Measurements from ENCODE around the gene DSCAM. TPM values are rescaled to one million over a fixed set of nuclear protein-coding genes. Genes with fewer than 3 reads are reported as not detected.

Gene DSCAM
- total RNA-seq, 4 donors from 2014 or later: 0.07 TPM; not detected in 3

- no peaks in the 10 kb centered on the region for H3K27me3 ChIP-seq
- no peak overlapping the region for H3K27ac ChIP-seq
- no peak for DNase-seq
- no peak overlapping the region for H3K4me3 ChIP-seq
- H3K36me3 ChIP-seq: no peaks in the 10 kb centered on the region
- intact Hi-C loops (cut with DNase I; ENCODE audit: low total_unique reads): no loop called here
- TF ChIP-seq POLR2A (IDR thresholded peaks at IDR 0.05): no peak
- TF ChIP-seq CTCF (IDR thresholded peaks at IDR 0.05): no peak
- H3K4me1 ChIP-seq: no peaks in the 10 kb centered on the region
- H3K9me3 ChIP-seq: no peaks in the 10 kb centered on the region
Observed at GRCh38 chr21:40832316-40832715, 14.6 kb downstream of the DSCAM start.

GRCh38 chr21:40830836-40831235 lies 16.1 kb downstream of the DSCAM start:
- Histone ChIP-seq H3K27ac (no peak overlapping the region), H3K4me3 (no peak overlapping the region), H3K9me3 (no peaks in the 10 kb centered on the region), H3K36me3 (no peaks in the 10 kb centered on the region), H3K27me3 (no peaks in the 10 kb centered on the region), H3K4me1 (no peaks in the 10 kb centered on the region)
- intact Hi-C loops (cut with DNase I; ENCODE audit: low total_unique reads): no loop called here
- no peak for DNase-seq
- TF ChIP-seq POLR2A (IDR thresholded peaks at IDR 0.05) (no peak), CTCF (IDR thresholded peaks at IDR 0.05) (no peak)

- no peaks in the 10 kb centered on the region for H3K9me3 ChIP-seq
- intact Hi-C loops (cut with DNase I; ENCODE audit: low total_unique reads): no loop called here
- DNase-seq: no peak
- H3K27ac ChIP-seq: no peak overlapping the region
- no peak overlapping the region for H3K4me3 ChIP-seq
- H3K27me3 ChIP-seq: no peaks in the 10 kb centered on the region
- TF ChIP-seq POLR2A (IDR thresholded peaks at IDR 0.05): no peak
- TF ChIP-seq CTCF (IDR thresholded peaks at IDR 0.05): no peak
- no peaks in the 10 kb centered on the region for H3K36me3 ChIP-seq
- H3K4me1 ChIP-seq: no peaks in the 10 kb centered on the region
Observed at GRCh38 chr21:40829791-40830190, 17.2 kb downstream of the DSCAM start.

- intact Hi-C loops (cut with DNase I; ENCODE audit: low total_unique reads): no loop called here
- Histone ChIP-seq H3K9me3 (no peaks in the 10 kb centered on the region), H3K27ac (no peak overlapping the region), H3K4me1 (no peaks in the 10 kb centered on the region), H3K36me3 (no peaks in the 10 kb centered on the region), H3K4me3 (no peak overlapping the region), H3K27me3 (no peaks in the 10 kb centered on the region)
- TF ChIP-seq POLR2A (IDR thresholded peaks at IDR 0.05): no peak
- no peak for TF ChIP-seq CTCF (IDR thresholded peaks at IDR 0.05)
- no peak for DNase-seq
Observed at GRCh38 chr21:40829308-40829707, 17.6 kb downstream of the DSCAM start.

GRCh38 chr21:40827509-40827908 lies 19.4 kb downstream of the DSCAM start:
- intact Hi-C loops (cut with DNase I; ENCODE audit: low total_unique reads): no loop called here
- Histone ChIP-seq H3K4me1 (no peaks in the 10 kb centered on the region), H3K9me3 (no peaks in the 10 kb centered on the region), H3K4me3 (no peak overlapping the region), H3K27me3 (no peaks in the 10 kb centered on the region), H3K27ac (no peak overlapping the region), H3K36me3 (no peaks in the 10 kb centered on the region)
- TF ChIP-seq CTCF (IDR thresholded peaks at IDR 0.05): no peak
- no peak for TF ChIP-seq POLR2A (IDR thresholded peaks at IDR 0.05)
- DNase-seq: no peak

Measured in uterus (tissue), 4 donors.